Heart right ventricle (tissue), 16 donors: ENCODE results near the gene LYRM2. TPM values are rescaled to one million over a fixed set of nuclear protein-coding genes. Genes with fewer than 3 reads are reported as not detected.
"Not testable (repeated sequence)": the region's sequence is repeated elsewhere in the genome, so short reads cannot be mapped to it uniquely, and the experiment has no call there.

Experiments
- ATAC-seq, 8 donors: fragments of 200-7000 bp; cut with Tn5 transposase; one replicate each; pipeline ENCODE4 v1.9.1; 2020; ENCODE audit warnings: mild to moderate bottlenecking in 8 of 8, moderate library complexity in 8 of 8, moderate number of reproducible peaks in 1 of 8
- DNase-seq, 2 donors: peaks; one replicate each; pipeline ENCODE4 v3.0.0-alpha.2; 2020
- H3K27ac ChIP-seq, 10 donors: fragments of 200-600 bp; sonication (generic) in 2 of 10; one replicate each; pipeline versions ENCODE4 v1.5.0 to v1.8.0; 2020 to 2022; ENCODE audit warnings: mild to moderate bottlenecking in 3 of 10
- H3K27me3 ChIP-seq, 7 donors: fragments of 200-600 bp; one replicate each; pipeline ENCODE4 v1.8.0; 2021 to 2022; ENCODE audit warnings: mild to moderate bottlenecking in 2 of 7
- H3K36me3 ChIP-seq, 9 donors: fragments of 200-600 bp; sonication (generic) in 1 of 9; one replicate each; pipeline versions ENCODE4 v1.5.0 to v1.8.0; 2020 to 2022; ENCODE audit warnings: mild to moderate bottlenecking in 2 of 9
- H3K4me1 ChIP-seq, 9 donors: fragments of 200-600 bp; sonication (generic) in 1 of 9; one replicate each; pipeline versions ENCODE4 v1.5.0 to v1.8.0; 2020 to 2022; ENCODE audit warnings: mild to moderate bottlenecking in 4 of 9
- H3K4me3 ChIP-seq, 10 donors: fragments of 200-600 bp; sonication (generic) in 2 of 10; one replicate each; pipeline versions ENCODE4 v1.5.0 to v1.8.0; 2020 to 2022; ENCODE audit warnings: mild to moderate bottlenecking in 7 of 10, moderate library complexity in 2 of 10
- H3K9me3 ChIP-seq, 11 donors: fragments of 200-600 bp in 10 of 11; sonication (generic) in 2 of 11; one replicate each; pipeline versions ENCODE4 v1.5.0 to v1.8.0; 2013 to 2022; ENCODE audit warnings: mild to moderate bottlenecking in 2 of 11, control low read depth in 1 of 11, moderate library complexity in 1 of 11
- CTCF ChIP-seq, 9 donors: fragments of 200-600 bp; sonication (generic) in 2 of 9; IDR thresholded peaks; one replicate each; pipeline versions ENCODE4 v1.5.0 to v1.8.0; 2021 to 2022; ENCODE audit warnings: antibody characterized with exemption in 9 of 9, mild to moderate bottlenecking in 5 of 9, moderate library complexity in 1 of 9
- WGBS, 2 donors: extraction: QIAGEN DNeasy Blood & Tissue Kit; methylation state at CpG; one replicate each; pipeline ENCODE4 v1.1.7; 2013; ENCODE audit warnings: inconsistent platforms in 1 of 2; 5-methylcytosine and 5-hydroxymethylcytosine counted together
- intact Hi-C, 10 donors: fragments of 100-400 bp; cut with DNase I; formaldehyde crosslinking; loops; one replicate each; pipeline versions ENCODE4 v1.11.1 to v1.14.2; 2022
- polyA plus RNA-seq, 2 donors: library from polyadenylated mRNA; stranded (reverse); fragments of 200-250 nt; gene quantifications; one replicate each; pipeline ENCODE4 v1.2.3, GENCODE V29; 2013
- total RNA-seq, 10 donors: library from RNA; stranded (reverse); fragmentation: NEBNext Ultra II Directional in 3 of 10; extraction: Animal tissue kit (Norgen Biotek cat#: 25700) in 3 of 10; gene quantifications; one replicate each; pipeline versions ENCODE4 v1.2.1 to v1.2.4, GENCODE V29; 2021 to 2023
- donor health status: Arrhythmogenic right ventricular cardiomyopathy.
- donor health status: ischemic (EF 13 %, LVEDD 7.1; RV severe dilation, severe dysfunction).
- donor health status: healthy with polysubstance abuse.
- donor health status: DM: no; HTN: yes; CAD: no.
- donor health status: DM: no; HTN: no; CAD: no.
- donor health status: ischemic (EF 25% LVEDD 6.9; RV normal size, moderate dysfunction).
- donor health status: ischemic (EF 25% LVEDD 5.7; RV mildly dilated, moderate dysfunction).
- donor health status: healthy.
- donor health status: DM: yes; HTN: yes; CAD: no.
- donor health status: Ischemic cardiomyopathy.
- donor health status: ischemic (EF 35%, LVEDD 5.7; RV mildly dilated, moderate dysfunction).
- donor health status: nonischemic (EF 11% LVEDD 7.7; RV severe dilation, severe dysfunction).
- donor health status: DM: yes; HTN: yes; CAD: no.
- donor health status: PGD.
- donor health status: ischemic (EF 29% LVEDD 5.4; RV normal size, mild dysfunction).
- donor health status: nonischemic (EF 23%, LVEDD 6.1; RV moderate dilation, normal function).

Gene LYRM2
- total and polyA plus RNA-seq, 12 donors: 10.9 to 58.2 (median 46.8) TPM

GRCh38 chr6:89644864-89645263, 6.3 kb upstream of the LYRM2 start:
- Histone ChIP-seq H3K27me3 (no peaks in the 10 kb centered on the region), H3K9me3 (no peaks in the 10 kb centered on the region), H3K36me3 (peaks cover 0 to 79% (median 19%) of the 10 kb centered on the region in 9 donors), H3K27ac (no peak overlapping the region), H3K4me1 (peaks cover 0 to 11% (median 0%) of the 10 kb centered on the region in 9 donors), H3K4me3 (no peak overlapping the region)
- ATAC-seq: no peak
- intact Hi-C loops: no loop called here
- TF ChIP-seq CTCF (IDR thresholded peaks at IDR 0.05): no peak
- WGBS, 2 donors: 88 to 94% methylated on average over 4 of the region's 4 CpGs
- DNase-seq: no peak

GRCh38 chr6:89643406-89643805, 4.9 kb upstream of the LYRM2 start:
- Histone ChIP-seq H3K27ac (no peak overlapping the region), H3K27me3 (no peaks in the 10 kb centered on the region), H3K4me1 (peaks cover 0 to 21% (median 9%) of the 10 kb centered on the region in 9 donors), H3K4me3 (no peak overlapping the region), H3K9me3 (no peaks in the 10 kb centered on the region), H3K36me3 (peaks cover 0 to 65% (median 13%) of the 10 kb centered on the region in 9 donors)
- DNase-seq (peak in 1 of 2 donors; percentile 13), ATAC-seq (peak in 1 of 8 donors; percentile 43)
- no peak for TF ChIP-seq CTCF (IDR thresholded peaks at IDR 0.05)
- WGBS, 2 donors: 42 to 49% methylated on average over 3 of the region's 3 CpGs
- intact Hi-C loops: no loop called here

GRCh38 chr6:89642956-89643355, 4.4 kb upstream of the LYRM2 start:
- DNase-seq (no peak), ATAC-seq (no peak)
- WGBS, 2 donors: 73 to 94% methylated on average over 3 of the region's 3 CpGs

GRCh38 chr6:89641581-89641980, 3.0 kb upstream of the LYRM2 start:
- ATAC-seq, DNase-seq, H3K27me3 ChIP-seq, H3K4me3 ChIP-seq, intact Hi-C loops, H3K9me3 ChIP-seq, H3K27ac ChIP-seq: not testable (repeated sequence)
- Histone ChIP-seq H3K4me1 (peaks cover 3 to 31% (median 18%) of the 10 kb centered on the region in 9 donors), H3K36me3 (peaks cover 0 to 54% (median 8%) of the 10 kb centered on the region in 9 donors)
- WGBS, 2 donors: 99 to 100% methylated on average over 3 of the region's 3 CpGs

More at GRCh38 chr6:89642956-89643355, 4.4 kb upstream of the LYRM2 start:
- TF ChIP-seq CTCF (IDR thresholded peaks at IDR 0.05): no peak
- Histone ChIP-seq H3K27ac (no peak overlapping the region), H3K36me3 (peaks cover 0 to 60% (median 13%) of the 10 kb centered on the region in 9 donors), H3K9me3 (no peaks in the 10 kb centered on the region), H3K27me3 (no peaks in the 10 kb centered on the region), H3K4me1 (peaks cover 0 to 23% (median 10%) of the 10 kb centered on the region in 9 donors), H3K4me3 (no peak overlapping the region)
- intact Hi-C loops: no loop called here

- peaks cover 0 to 54% (median 6%) of the 10 kb centered on the region in 9 donors for H3K36me3 ChIP-seq
- TF ChIP-seq CTCF (IDR thresholded peaks at IDR 0.05): no peak
- no peaks in the 10 kb centered on the region for H3K9me3 ChIP-seq
- H3K4me1 ChIP-seq: peaks cover 3 to 31% (median 18%) of the 10 kb centered on the region in 9 donors
- no peaks in the 10 kb centered on the region for H3K27me3 ChIP-seq
- intact Hi-C loops: no loop called here
- no peak overlapping the region for H3K4me3 ChIP-seq
- ATAC-seq: no peak
- 92% methylated on average over 4 of the region's 4 CpGs for WGBS, 2 donors
- no peak for DNase-seq
- no peak overlapping the region for H3K27ac ChIP-seq
Observed at GRCh38 chr6:89640804-89641203, 2.3 kb upstream of the LYRM2 start.
